ENCODE results near the gene TXLNG. TPM values are rescaled to one million over a fixed set of nuclear protein-coding genes. Genes with fewer than 3 reads are reported as not detected.

Gene TXLNG
- total and polyA plus RNA-seq, 8 donors, result 4.7 to 11.3 (median 5.8) TPM

GRCh38 chrX:16807976-16808542 is 21.8 kb downstream of the TXLNG start:
- no peaks in the 10 kb centered on the region for H3K27me3 ChIP-seq
- DNase-seq (no peak), ATAC-seq (peak; percentile 74 to 93 (median 86)), FAIRE-seq (peak; percentile 49)
- H3K4me1 ChIP-seq, result peaks cover 0 to 8% (median 0%) of the 10 kb centered on the region in 3 donors
- peak overlapping the region in 1 of 4 donors; percentile 15 for H3K27ac ChIP-seq
- no peaks in the 10 kb centered on the region for H3K9me3 ChIP-seq
- peak overlapping the region in 2 of 4 donors; percentile 2 to 11 for H3K4me3 ChIP-seq
- no peak for TF ChIP-seq CTCF (IDR thresholded peaks at IDR 0.05)
- H3K36me3 ChIP-seq, result no peaks in the 10 kb centered on the region
- 17 to 46% methylated on average over 4 of the region's 4 CpGs for WGBS, 2 donors
- intact Hi-C loops (cut with DNase I), result no loop called here

- Histone ChIP-seq H3K4me1 (no peaks in the 10 kb centered on the region), H3K4me3 (no peak overlapping the region), H3K9me3 (no peaks in the 10 kb centered on the region), H3K27me3 (no peaks in the 10 kb centered on the region), H3K27ac (no peak overlapping the region), H3K36me3 (peaks cover 0 to 6% (median 0%) of the 10 kb centered on the region in 3 donors)
- TF ChIP-seq CTCF (IDR thresholded peaks at IDR 0.05), result no peak
- DNase-seq (no peak), ATAC-seq (no peak), FAIRE-seq (no peak)
- intact Hi-C loops (cut with DNase I), result no loop called here
- WGBS, 2 donors, result 95 to 100% methylated on average over 1 of the region's 1 CpG
Observed at GRCh38 chrX:16814597-16814996, 28.3 kb downstream of the TXLNG start.

GRCh38 chrX:16819634-16820033 is 33.4 kb downstream of the TXLNG start:
- Histone ChIP-seq H3K4me1 (no peaks in the 10 kb centered on the region), H3K27ac (no peak overlapping the region), H3K4me3 (no peak overlapping the region), H3K9me3 (no peaks in the 10 kb centered on the region), H3K27me3 (no peaks in the 10 kb centered on the region), H3K36me3 (peaks cover 0 to 9% (median 0%) of the 10 kb centered on the region in 3 donors)
- ATAC-seq (no peak), DNase-seq (no peak), FAIRE-seq (no peak)
- intact Hi-C loops (cut with DNase I), result no loop called here
- no peak for TF ChIP-seq CTCF (IDR thresholded peaks at IDR 0.05)
- 60 to 75% methylated on average over 5 of the region's 5 CpGs for WGBS, 2 donors

- FAIRE-seq, result no peak
- Histone ChIP-seq H3K27me3 (no peaks in the 10 kb centered on the region), H3K4me1 (no peaks in the 10 kb centered on the region), H3K9me3 (no peaks in the 10 kb centered on the region), H3K36me3 (peaks cover 0 to 9% (median 0%) of the 10 kb centered on the region in 3 donors), H3K27ac (no peak overlapping the region), H3K4me3 (no peak overlapping the region)
- intact Hi-C loops (cut with DNase I), result no loop called here
- DNase-seq, result no peak
- ATAC-seq, result no peak
- WGBS, 2 donors, result 90 to 94% methylated on average over 2 of the region's 2 CpGs
- TF ChIP-seq CTCF (IDR thresholded peaks at IDR 0.05), result no peak
Observed at GRCh38 chrX:16822723-16823122, 36.5 kb downstream of the TXLNG start.

- TF ChIP-seq CTCF (IDR thresholded peaks at IDR 0.05), result no peak
- DNase-seq (no peak), ATAC-seq (peak in 1 of 4 donors; percentile 43), FAIRE-seq (no peak)
- H3K4me1 ChIP-seq, result no peaks in the 10 kb centered on the region
- H3K27me3 ChIP-seq, result no peaks in the 10 kb centered on the region
- intact Hi-C loops (cut with DNase I), result no loop called here
- H3K27ac ChIP-seq, result no peak overlapping the region
- H3K36me3 ChIP-seq, result peaks cover 0 to 3% (median 0%) of the 10 kb centered on the region in 3 donors
- 73 to 83% methylated on average over 8 of the region's 8 CpGs for WGBS, 2 donors
- H3K4me3 ChIP-seq, result no peak overlapping the region
- no peaks in the 10 kb centered on the region for H3K9me3 ChIP-seq
Observed at GRCh38 chrX:16825264-16826035, 39.2 kb downstream of the TXLNG start.

Measured in pancreas (tissue), 10 donors.